Neural cell (in vitro differentiated cells): ENCODE results near the gene SPACA6. TPM values are rescaled to one million over a fixed set of nuclear protein-coding genes. Genes with fewer than 3 reads are reported as not detected.

Experiments
- H2AFZ ChIP-seq: fragments of 200-600, 300-800 bp; sonication (generic), shearing (Covaris generic); 2 replicates; pipeline ENCODE4 v1.6.0; 2014; ENCODE audit warnings: low read depth, mild to moderate bottlenecking, antibody characterized with exemption, low read length, moderate library complexity
- H3F3A ChIP-seq: fragments of 200-600 bp; shearing (Covaris generic); 2 replicates; pipeline ENCODE4 v1.6.1; 2016; ENCODE audit warnings: mild to moderate bottlenecking, moderate library complexity, mixed read lengths, antibody characterized with exemption, low read length; ENCODE audit not compliant: insufficient read depth, poor library complexity, severe bottlenecking
- H3K27ac ChIP-seq: fragments of 200-600, 300-800 bp; sonication (generic), shearing (Covaris generic); 2 replicates; pipeline ENCODE4 v1.5.1; 2014; ENCODE audit warnings: mild to moderate bottlenecking, low read length, moderate library complexity
- H3K27me3 ChIP-seq: fragments of 300-800, 200-600 bp; sonication (generic), shearing (Covaris generic); 2 replicates; pipeline ENCODE4 v1.6.0; 2014; ENCODE audit warnings: mild to moderate bottlenecking, low read depth, low read length, moderate library complexity; ENCODE audit not compliant: insufficient read depth
- H3K36me3 ChIP-seq: fragments of 300-800, 200-600 bp; sonication (generic), shearing (Covaris generic); 2 replicates; pipeline ENCODE4 v1.5.1; 2014; ENCODE audit warnings: mild to moderate bottlenecking, antibody characterized with exemption, low read length, moderate library complexity; ENCODE audit not compliant: insufficient read depth
- H3K4me2 ChIP-seq: fragments of 300-800, 200-600 bp; sonication (generic), shearing (Covaris generic); 2 replicates; pipeline ENCODE4 v1.6.0; 2014; ENCODE audit warnings: mild to moderate bottlenecking, low read length
- H3K4me3 ChIP-seq: fragments of 300-800, 200-600 bp; sonication (generic), shearing (Covaris generic); 2 replicates; pipeline ENCODE4 v1.5.1; 2014; ENCODE audit warnings: mild to moderate bottlenecking, low read length, moderate library complexity
- H3K79me2 ChIP-seq: fragments of 200-600 bp; shearing (Covaris generic); replicated peaks from 2 replicates; pipeline ENCODE4 v1.6.0; 2014; ENCODE audit warnings: mild to moderate bottlenecking, low read length, moderate library complexity; ENCODE audit not compliant: insufficient read depth
- H3K9ac ChIP-seq: fragments of 300-800, 200-600 bp; sonication (generic), shearing (Covaris generic); 2 replicates; pipeline ENCODE4 v1.6.1; 2016; ENCODE audit warnings: mild to moderate bottlenecking, low read length, mixed read lengths
- H3K9me2 ChIP-seq: fragments of 200-600 bp; shearing (Covaris generic); 2 replicates; pipeline ENCODE4 v1.6.1; 2016; ENCODE audit warnings: mild to moderate bottlenecking, low read length, mixed read lengths; ENCODE audit not compliant: insufficient read depth
- H3K9me3 ChIP-seq: fragments of 200-600, 300-800 bp; sonication (generic), shearing (Covaris generic); 2 replicates; pipeline ENCODE4 v1.6.1; 2016; ENCODE audit warnings: mild to moderate bottlenecking, mixed run types, low read length, moderate library complexity, mixed read lengths
- H4K20me1 ChIP-seq: fragments of 200-600 bp; shearing (Covaris generic); 2 replicates; pipeline ENCODE4 v1.6.1; 2016; ENCODE audit warnings: mild to moderate bottlenecking, mixed run types; ENCODE audit not compliant: insufficient read depth
- EP300 ChIP-seq: fragments of 450-650 bp; conservative IDR thresholded peaks from 2 replicates; pipeline ENCODE4 v1.6.1; 2014; ENCODE audit warnings: antibody characterized with exemption, mild to moderate bottlenecking, moderate library complexity; ENCODE audit not compliant: poor library complexity, severe bottlenecking
- EZH2 ChIP-seq: fragments of 200-600, 300-800 bp; shearing (Covaris generic), sonication (generic); IDR thresholded peaks from 2 replicates; pipeline ENCODE4 v1.6.1; 2014; ENCODE audit warnings: antibody characterized with exemption, low read length, borderline replicate concordance, mild to moderate bottlenecking; ENCODE audit not compliant: insufficient read depth, poor library complexity, severe bottlenecking
- MXI1 ChIP-seq: fragments of 450-650 bp; conservative IDR thresholded peaks from 2 replicates; pipeline ENCODE4 v1.6.1; 2014; ENCODE audit warnings: antibody characterized with exemption, mild to moderate bottlenecking; ENCODE audit not compliant: poor library complexity, severe bottlenecking
- POLR2AphosphoS5 ChIP-seq: IDR thresholded peaks from 2 replicates; pipeline ENCODE4 v1.6.1; 2012
- RAD21 ChIP-seq: fragments of 450-650 bp; conservative IDR thresholded peaks from 2 replicates; pipeline ENCODE4 v1.6.1; 2014; ENCODE audit warnings: antibody characterized with exemption, mild to moderate bottlenecking, moderate library complexity
- SMC3 ChIP-seq: fragments of 450-650 bp; conservative IDR thresholded peaks from 2 replicates; pipeline ENCODE4 v1.6.1; 2014; ENCODE audit warnings: antibody characterized with exemption, mild to moderate bottlenecking, moderate library complexity; ENCODE audit not compliant: poor library complexity
- TAF1 ChIP-seq: IDR thresholded peaks from 2 replicates; pipeline ENCODE4 v1.6.1; 2012; ENCODE audit warnings: low read depth
- polyA plus RNA-seq: library from polyadenylated mRNA; depleted of rRNA; stranded (reverse); fragments of >200 nt; gene quantifications from 2 replicates; pipeline ENCODE4 v1.2.3, GENCODE V29; 2014
- TF ChIP-seq, protein P1 (sequence below): IDR thresholded peaks from 2 replicates; pipeline ENCODE4 v1.6.1; 2012; ENCODE audit warnings: borderline replicate concordance
- TF ChIP-seq, protein P2 (sequence below): fragments of 450-650 bp; IDR thresholded peaks from 2 replicates; pipeline ENCODE4 v1.5.1; 2014; ENCODE audit warnings: antibody characterized with exemption, mild to moderate bottlenecking, moderate library complexity; ENCODE audit not compliant: poor library complexity, severe bottlenecking

Gene SPACA6
- polyA plus RNA-seq, 1 donor from 2014 or later = 5.2 TPM

DNA sequence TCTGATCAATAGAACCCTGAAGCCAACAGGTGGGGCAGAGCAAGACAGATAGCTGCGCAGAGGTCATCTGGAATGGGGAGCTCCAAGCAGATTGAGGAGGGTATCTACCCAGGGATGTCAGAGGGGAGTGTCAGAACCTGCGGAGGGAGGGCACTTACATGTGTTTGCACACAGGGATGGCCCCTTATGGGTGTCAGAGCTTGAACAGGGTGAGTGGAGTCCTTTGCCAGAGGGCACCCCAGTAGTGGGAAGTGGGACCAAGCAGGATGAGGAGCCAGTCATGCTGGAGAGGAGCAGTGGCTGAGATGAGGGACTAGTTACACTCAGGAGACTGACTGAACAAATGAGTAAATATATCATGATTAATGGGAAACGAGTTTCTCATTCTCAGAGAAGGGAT lies 29.5 kb upstream of the SPACA6 start:
- TF ChIP-seq EP300 (no peak), EZH2 (no peak), MXI1 (no peak), TAF1 (no peak), SMC3 (no peak), RAD21 (no peak)
- TF ChIP-seq, protein P1, sequence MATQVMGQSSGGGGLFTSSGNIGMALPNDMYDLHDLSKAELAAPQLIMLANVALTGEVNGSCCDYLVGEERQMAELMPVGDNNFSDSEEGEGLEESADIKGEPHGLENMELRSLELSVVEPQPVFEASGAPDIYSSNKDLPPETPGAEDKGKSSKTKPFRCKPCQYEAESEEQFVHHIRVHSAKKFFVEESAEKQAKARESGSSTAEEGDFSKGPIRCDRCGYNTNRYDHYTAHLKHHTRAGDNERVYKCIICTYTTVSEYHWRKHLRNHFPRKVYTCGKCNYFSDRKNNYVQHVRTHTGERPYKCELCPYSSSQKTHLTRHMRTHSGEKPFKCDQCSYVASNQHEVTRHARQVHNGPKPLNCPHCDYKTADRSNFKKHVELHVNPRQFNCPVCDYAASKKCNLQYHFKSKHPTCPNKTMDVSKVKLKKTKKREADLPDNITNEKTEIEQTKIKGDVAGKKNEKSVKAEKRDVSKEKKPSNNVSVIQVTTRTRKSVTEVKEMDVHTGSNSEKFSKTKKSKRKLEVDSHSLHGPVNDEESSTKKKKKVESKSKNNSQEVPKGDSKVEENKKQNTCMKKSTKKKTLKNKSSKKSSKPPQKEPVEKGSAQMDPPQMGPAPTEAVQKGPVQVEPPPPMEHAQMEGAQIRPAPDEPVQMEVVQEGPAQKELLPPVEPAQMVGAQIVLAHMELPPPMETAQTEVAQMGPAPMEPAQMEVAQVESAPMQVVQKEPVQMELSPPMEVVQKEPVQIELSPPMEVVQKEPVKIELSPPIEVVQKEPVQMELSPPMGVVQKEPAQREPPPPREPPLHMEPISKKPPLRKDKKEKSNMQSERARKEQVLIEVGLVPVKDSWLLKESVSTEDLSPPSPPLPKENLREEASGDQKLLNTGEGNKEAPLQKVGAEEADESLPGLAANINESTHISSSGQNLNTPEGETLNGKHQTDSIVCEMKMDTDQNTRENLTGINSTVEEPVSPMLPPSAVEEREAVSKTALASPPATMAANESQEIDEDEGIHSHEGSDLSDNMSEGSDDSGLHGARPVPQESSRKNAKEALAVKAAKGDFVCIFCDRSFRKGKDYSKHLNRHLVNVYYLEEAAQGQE = no peak
- TF ChIP-seq, protein P2, sequence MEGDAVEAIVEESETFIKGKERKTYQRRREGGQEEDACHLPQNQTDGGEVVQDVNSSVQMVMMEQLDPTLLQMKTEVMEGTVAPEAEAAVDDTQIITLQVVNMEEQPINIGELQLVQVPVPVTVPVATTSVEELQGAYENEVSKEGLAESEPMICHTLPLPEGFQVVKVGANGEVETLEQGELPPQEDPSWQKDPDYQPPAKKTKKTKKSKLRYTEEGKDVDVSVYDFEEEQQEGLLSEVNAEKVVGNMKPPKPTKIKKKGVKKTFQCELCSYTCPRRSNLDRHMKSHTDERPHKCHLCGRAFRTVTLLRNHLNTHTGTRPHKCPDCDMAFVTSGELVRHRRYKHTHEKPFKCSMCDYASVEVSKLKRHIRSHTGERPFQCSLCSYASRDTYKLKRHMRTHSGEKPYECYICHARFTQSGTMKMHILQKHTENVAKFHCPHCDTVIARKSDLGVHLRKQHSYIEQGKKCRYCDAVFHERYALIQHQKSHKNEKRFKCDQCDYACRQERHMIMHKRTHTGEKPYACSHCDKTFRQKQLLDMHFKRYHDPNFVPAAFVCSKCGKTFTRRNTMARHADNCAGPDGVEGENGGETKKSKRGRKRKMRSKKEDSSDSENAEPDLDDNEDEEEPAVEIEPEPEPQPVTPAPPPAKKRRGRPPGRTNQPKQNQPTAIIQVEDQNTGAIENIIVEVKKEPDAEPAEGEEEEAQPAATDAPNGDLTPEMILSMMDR = no peak
- H3K9me3 ChIP-seq = no peaks in the 10 kb centered on the region
- H3K9ac ChIP-seq = no peak overlapping the region
- no peaks in the 10 kb centered on the region for H4K20me1 ChIP-seq
- H3K9me2 ChIP-seq = no peaks in the 10 kb centered on the region
- H3K4me2 ChIP-seq = no peak overlapping the region
- H3K79me2 ChIP-seq = no peaks in the 10 kb centered on the region
- H3K36me3 ChIP-seq = no peaks in the 10 kb centered on the region
- H3F3A ChIP-seq = no peaks in the 10 kb centered on the region
- H2AFZ ChIP-seq = no peak overlapping the region
- no peak overlapping the region for H3K4me3 ChIP-seq
- H3K27ac ChIP-seq = no peak overlapping the region
- H3K27me3 ChIP-seq = peaks cover 22% of the 10 kb centered on the region

DNA sequence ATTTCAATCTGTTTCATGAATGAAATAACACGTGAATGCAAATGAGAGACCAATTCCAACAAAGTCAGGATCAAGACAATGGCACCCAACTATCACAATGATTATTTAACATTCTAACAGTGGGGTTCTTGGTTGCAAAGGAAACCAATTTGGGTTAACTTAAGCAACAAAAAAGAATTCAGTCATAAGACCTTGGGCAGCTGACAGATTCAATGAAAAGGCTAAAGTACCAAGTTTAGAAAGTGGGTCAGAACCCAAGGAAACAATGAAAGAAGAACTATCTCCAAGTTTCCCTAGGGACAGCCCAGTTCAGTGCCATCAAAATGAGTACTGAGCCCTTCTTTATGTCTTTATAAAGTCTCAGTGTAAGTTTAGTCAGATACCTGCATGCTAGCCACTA lies 29.0 kb upstream of the SPACA6 start:
- H3K27ac ChIP-seq = no peak overlapping the region
- TF ChIP-seq, protein P1 = no peak
- TF ChIP-seq TAF1 (no peak), MXI1 (no peak), POLR2AphosphoS5 (no peak), SMC3 (no peak), EZH2 (no peak), RAD21 (no peak), EP300 (no peak)
- TF ChIP-seq, protein P2 = no peak
- H3K79me2 ChIP-seq = no peaks in the 10 kb centered on the region

More for the DNA sequence above, 29.0 kb upstream of the SPACA6 start:
- no peak overlapping the region for H3K4me3 ChIP-seq
- H3K27me3 ChIP-seq = peaks cover 22% of the 10 kb centered on the region
- no peak overlapping the region for H2AFZ ChIP-seq
- H3K9ac ChIP-seq = no peak overlapping the region
- no peak overlapping the region for H3K4me2 ChIP-seq
- no peaks in the 10 kb centered on the region for H3K36me3 ChIP-seq
- H3K9me3 ChIP-seq = no peaks in the 10 kb centered on the region
- no peaks in the 10 kb centered on the region for H3K9me2 ChIP-seq
- no peaks in the 10 kb centered on the region for H3F3A ChIP-seq
- no peaks in the 10 kb centered on the region for H4K20me1 ChIP-seq
